OCI-LY1 (cell line): ENCODE measurements around the gene MYCL.

Experiments
- H2AFZ ChIP-seq: fragments of 200-600 bp; sonication (generic), shearing (Covaris generic); 2 replicates; pipeline ENCODE4 v1.6.0; 2014; ENCODE audit warnings: antibody characterized with exemption, mild to moderate bottlenecking, low read length
- H3F3A ChIP-seq: fragments of 200-600 bp; sonication (generic), shearing (Covaris generic); 2 replicates; pipeline ENCODE4 v1.6.0; 2014; ENCODE audit warnings: mild to moderate bottlenecking, antibody characterized with exemption, low read length, moderate library complexity; ENCODE audit not compliant: insufficient read depth
- H3K27ac ChIP-seq: fragments of 200-600 bp; sonication (generic); 2 replicates; pipeline ENCODE4 v1.5.1; 2014; ENCODE audit warnings: low read length, mixed run types, mild to moderate bottlenecking, low read depth; ENCODE audit not compliant: poor library complexity, severe bottlenecking
- H3K27me3 ChIP-seq: fragments of 200-600 bp; sonication (generic); 2 replicates; pipeline ENCODE4 v1.6.0; 2014; ENCODE audit warnings: antibody characterized with exemption, mild to moderate bottlenecking, low read length, moderate library complexity; ENCODE audit not compliant: insufficient read depth
- H3K36me3 ChIP-seq: fragments of 200-600 bp; sonication (generic); 2 replicates; pipeline ENCODE4 v1.6.1; 2014; ENCODE audit warnings: mild to moderate bottlenecking, antibody characterized with exemption, low read length, moderate library complexity, mixed read lengths; ENCODE audit not compliant: insufficient read depth
- H3K4me1 ChIP-seq: fragments of 200-600 bp; sonication (generic); 2 replicates; pipeline ENCODE4 v1.5.1; 2014; ENCODE audit warnings: mild to moderate bottlenecking, low read length, moderate library complexity; ENCODE audit not compliant: insufficient read depth, severe bottlenecking
- H3K4me2 ChIP-seq: fragments of 200-600 bp; sonication (generic), shearing (Covaris generic); 2 replicates; pipeline ENCODE4 v1.6.1; 2014; ENCODE audit warnings: low read length
- H3K4me3 ChIP-seq: fragments of 200-600 bp; sonication (generic); 2 replicates; pipeline ENCODE4 v1.5.1; 2014; ENCODE audit warnings: low read length, low read depth, mild to moderate bottlenecking, mixed read lengths; ENCODE audit not compliant: poor library complexity, severe bottlenecking
- H3K79me2 ChIP-seq: fragments of 200-600 bp; shearing (Covaris generic); 2 replicates; pipeline ENCODE4 v1.6.1; 2016; ENCODE audit warnings: mixed run types, low read length, mixed read lengths; ENCODE audit not compliant: insufficient read depth
- H3K9ac ChIP-seq: fragments of 200-600 bp; sonication (generic), shearing (Covaris generic); 2 replicates; pipeline ENCODE4 v1.6.1; 2014; ENCODE audit warnings: mild to moderate bottlenecking, low read length, mixed read lengths
- H3K9me2 ChIP-seq: fragments of 200-600 bp; sonication (generic), shearing (Covaris generic); 2 replicates; pipeline ENCODE4 v1.6.1; 2014; ENCODE audit warnings: low read depth, mild to moderate bottlenecking, low read length, mixed read lengths
- H3K9me3 ChIP-seq: fragments of 200-600 bp; shearing (Covaris generic); 2 replicates; pipeline ENCODE4 v1.6.1; 2014; ENCODE audit warnings: low read length, mixed read lengths
- H4K20me1 ChIP-seq: fragments of 200-600 bp; sonication (generic), shearing (Covaris generic); 2 replicates; pipeline ENCODE4 v1.6.0; 2016; ENCODE audit warnings: mild to moderate bottlenecking, low read length; ENCODE audit not compliant: insufficient read depth
- EZH2 ChIP-seq: fragments of 200-600 bp; sonication (generic), shearing (Covaris generic); IDR thresholded peaks from 2 replicates; pipeline ENCODE4 v1.8.0; 2017; ENCODE audit warnings: borderline replicate concordance, mixed run types, mild to moderate bottlenecking, antibody characterized with exemption, low read length, moderate library complexity, mixed read lengths
- TF ChIP-seq, protein P1 (sequence below): fragments of 200-600 bp; sonication (generic), shearing (Covaris generic); IDR thresholded peaks from 2 replicates; pipeline ENCODE4 v1.5.1; 2017; ENCODE audit warnings: mild to moderate bottlenecking, antibody characterized with exemption, low read length, moderate library complexity, mixed read lengths

The MYCL gene

DNA sequence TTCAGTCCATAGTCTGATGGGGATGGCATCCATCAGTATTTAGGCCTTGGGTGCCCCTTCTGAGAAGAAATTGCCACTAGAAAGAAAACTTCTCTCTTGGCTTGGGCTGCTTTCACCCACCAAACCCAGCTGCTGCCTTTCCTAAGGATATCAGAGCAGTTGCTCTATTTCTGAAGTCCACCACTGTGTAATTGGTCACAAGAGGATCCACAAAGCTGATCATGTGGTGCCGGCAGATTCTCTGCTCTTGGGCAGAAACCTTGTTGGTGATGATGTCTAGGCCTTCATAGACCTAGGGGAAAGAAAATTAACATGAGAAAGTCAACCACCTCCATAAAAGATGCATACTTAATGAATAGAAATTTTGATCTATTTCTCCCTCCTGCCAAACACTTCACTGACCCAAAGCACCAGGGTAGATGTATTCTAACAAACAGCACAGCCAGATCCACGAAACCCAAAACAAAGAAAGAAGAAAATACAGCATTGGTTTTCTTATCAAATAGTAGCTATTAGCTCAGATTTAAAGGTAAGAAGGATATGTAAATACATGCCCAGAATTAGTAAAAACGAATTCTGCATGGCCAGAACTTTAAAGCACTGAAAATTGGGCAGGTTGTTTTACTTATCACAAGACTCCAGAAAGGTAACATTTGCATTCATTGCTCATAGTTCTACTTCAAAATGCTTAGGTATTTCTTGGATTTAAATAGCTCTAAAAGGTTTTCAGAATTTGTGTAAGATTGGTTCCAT lies 44.4 kb downstream of the MYCL start:
- no peaks in the 10 kb centered on the region for H3K27me3 ChIP-seq
- no peak overlapping the region for H3K4me2 ChIP-seq
- no peaks in the 10 kb centered on the region for H3F3A ChIP-seq
- H4K20me1 ChIP-seq: no peaks in the 10 kb centered on the region
- no peaks in the 10 kb centered on the region for H3K9me2 ChIP-seq
- no peak overlapping the region for H3K4me3 ChIP-seq
- peaks cover 21% of the 10 kb centered on the region; the same call in 1 of the 2 replicates for H3K79me2 ChIP-seq
- H3K4me1 ChIP-seq: no peaks in the 10 kb centered on the region
- no peaks in the 10 kb centered on the region for H3K9me3 ChIP-seq
- H3K9ac ChIP-seq: no peak overlapping the region
- no peak overlapping the region for H2AFZ ChIP-seq
- no peak for TF ChIP-seq EZH2
- TF ChIP-seq, protein P1, sequence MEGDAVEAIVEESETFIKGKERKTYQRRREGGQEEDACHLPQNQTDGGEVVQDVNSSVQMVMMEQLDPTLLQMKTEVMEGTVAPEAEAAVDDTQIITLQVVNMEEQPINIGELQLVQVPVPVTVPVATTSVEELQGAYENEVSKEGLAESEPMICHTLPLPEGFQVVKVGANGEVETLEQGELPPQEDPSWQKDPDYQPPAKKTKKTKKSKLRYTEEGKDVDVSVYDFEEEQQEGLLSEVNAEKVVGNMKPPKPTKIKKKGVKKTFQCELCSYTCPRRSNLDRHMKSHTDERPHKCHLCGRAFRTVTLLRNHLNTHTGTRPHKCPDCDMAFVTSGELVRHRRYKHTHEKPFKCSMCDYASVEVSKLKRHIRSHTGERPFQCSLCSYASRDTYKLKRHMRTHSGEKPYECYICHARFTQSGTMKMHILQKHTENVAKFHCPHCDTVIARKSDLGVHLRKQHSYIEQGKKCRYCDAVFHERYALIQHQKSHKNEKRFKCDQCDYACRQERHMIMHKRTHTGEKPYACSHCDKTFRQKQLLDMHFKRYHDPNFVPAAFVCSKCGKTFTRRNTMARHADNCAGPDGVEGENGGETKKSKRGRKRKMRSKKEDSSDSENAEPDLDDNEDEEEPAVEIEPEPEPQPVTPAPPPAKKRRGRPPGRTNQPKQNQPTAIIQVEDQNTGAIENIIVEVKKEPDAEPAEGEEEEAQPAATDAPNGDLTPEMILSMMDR: no peak
- H3K36me3 ChIP-seq: peaks cover 42% of the 10 kb centered on the region
- H3K27ac ChIP-seq: no peak overlapping the region

DNA sequence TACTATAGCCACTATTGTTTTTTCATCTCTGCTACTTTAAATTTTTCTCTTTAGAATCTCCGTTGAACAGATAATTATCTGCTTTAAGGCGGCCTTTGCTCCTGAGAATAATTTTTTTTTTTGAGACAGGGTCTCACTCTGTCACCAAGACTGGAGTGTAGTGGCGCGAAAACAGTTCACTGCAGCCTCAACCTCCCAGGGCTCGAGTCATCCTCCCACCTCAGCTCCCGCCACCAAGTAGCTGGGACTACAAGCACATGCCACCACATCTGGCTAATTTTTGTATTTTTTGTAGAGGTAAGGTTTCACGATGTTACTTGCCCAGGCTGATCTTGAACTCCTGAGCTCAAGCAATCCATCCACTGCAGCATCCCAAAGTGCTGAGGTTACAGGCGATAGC lies 47.0 kb downstream of the MYCL start:
- TF ChIP-seq, protein P1: no peak
- no peak for TF ChIP-seq EZH2
- no peaks in the 10 kb centered on the region for H3K9me3 ChIP-seq
- peaks cover 4% of the 10 kb centered on the region; the same call in 1 of the 2 replicates for H3K79me2 ChIP-seq
- H3K27me3 ChIP-seq: no peaks in the 10 kb centered on the region
- H2AFZ ChIP-seq: no peak overlapping the region
- H3K4me2 ChIP-seq: no peak overlapping the region
- no peak overlapping the region for H3K27ac ChIP-seq
- H3K4me3 ChIP-seq: no peak overlapping the region
- H4K20me1 ChIP-seq: no peaks in the 10 kb centered on the region
- peaks cover 38% of the 10 kb centered on the region for H3K36me3 ChIP-seq
- H3K4me1 ChIP-seq: no peaks in the 10 kb centered on the region
- H3F3A ChIP-seq: no peaks in the 10 kb centered on the region
- no peaks in the 10 kb centered on the region for H3K9me2 ChIP-seq
- H3K9ac ChIP-seq: no peak overlapping the region

DNA sequence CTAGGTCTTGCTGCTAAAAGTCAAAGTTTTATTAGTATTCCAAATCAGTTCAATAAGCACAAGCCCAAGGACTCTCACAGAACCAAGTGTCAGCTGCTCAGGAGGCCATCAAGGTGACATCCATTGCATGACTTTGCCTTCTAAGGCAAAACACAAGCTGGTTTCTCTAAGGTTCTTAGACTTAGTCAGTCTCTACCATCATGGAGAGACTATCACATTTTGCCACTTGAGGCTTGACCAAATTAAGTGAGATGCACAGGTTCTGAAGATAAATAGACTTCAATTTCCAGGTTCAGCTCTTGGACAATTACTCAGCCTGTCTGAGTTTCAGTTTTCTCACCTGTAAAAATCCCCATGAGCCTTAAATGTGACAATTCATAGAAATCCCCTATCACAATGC lies 47.4 kb downstream of the MYCL start:
- Histone ChIP-seq H2AFZ (no peak overlapping the region), H3K9me2 (no peaks in the 10 kb centered on the region), H3K9me3 (no peaks in the 10 kb centered on the region), H3K79me2 (no peaks in the 10 kb centered on the region), H3K4me1 (no peaks in the 10 kb centered on the region), H3K27ac (no peak overlapping the region), H3K4me3 (no peak overlapping the region), H3K9ac (no peak overlapping the region), H3F3A (no peaks in the 10 kb centered on the region), H3K36me3 (peaks cover 40% of the 10 kb centered on the region), H3K27me3 (no peaks in the 10 kb centered on the region), H3K4me2 (no peak overlapping the region), H4K20me1 (no peaks in the 10 kb centered on the region)
- TF ChIP-seq, protein P1: no peak
- no peak for TF ChIP-seq EZH2
